H1 (cell line): Measurements from ENCODE around the gene KLHL34. TPM values are rescaled to one million over a fixed set of nuclear protein-coding genes. Genes with fewer than 3 reads are reported as not detected.

ENCODE experiments used
- CTCF ChIA-PET: fragments of 300-600 bp; sonication (Branson Sonifier 250); formaldehyde crosslinking; loops from one replicate; lab custom pipeline; 2021; ENCODE audit not compliant: partially characterized antibody; lab: Charles Lee
- POLR2A ChIA-PET: fragments of 300-600 bp; sonication (Branson Sonifier 250); formaldehyde crosslinking; loops from one replicate; lab custom pipeline; 2021; ENCODE audit warnings: inconsistent platforms; ENCODE audit not compliant: partially characterized antibody; lab: Charles Lee
- DNase-seq, 2 experiments: peaks; one replicate each; pipeline versions ENCODE4 v3.0.0 to v3.0.0-alpha.2; 2010 to 2022; ENCODE audit warnings: low spot score in 2 of 2, low read depth in 1 of 2, mixed read lengths in 1 of 2
- FAIRE-seq: peaks from 2 replicates; lab custom pipeline; 2011; peaks lifted over from hg19 to GRCh38; lab: Jason Lieb, UNC
- H2AFZ ChIP-seq: 2 replicates; pipeline ENCODE4 v1.8.1; 2012; ENCODE audit warnings: low read length, inconsistent platforms
- H2AK5ac ChIP-seq: 2 replicates; pipeline ENCODE4 v1.6.1; 2013; ENCODE audit warnings: low read depth, low read length
- H2BK120ac ChIP-seq: replicated peaks from 2 replicates; pipeline ENCODE3; 2013; ENCODE audit warnings: low read depth, low read length, inconsistent platforms
- H2BK12ac ChIP-seq: 2 replicates; pipeline ENCODE4 v1.6.1; 2013; ENCODE audit warnings: low read depth, low read length
- H2BK15ac ChIP-seq: 2 replicates; pipeline ENCODE4 v1.6.1; 2013; ENCODE audit warnings: low read length
- H2BK20ac ChIP-seq: 2 replicates; pipeline ENCODE4 v1.6.1; 2013; ENCODE audit warnings: low read length
- H2BK5ac ChIP-seq: 2 replicates; pipeline ENCODE4 v1.6.1; 2013; ENCODE audit warnings: low read depth, low read length
- H3K14ac ChIP-seq: 2 replicates; pipeline ENCODE4 v1.6.1; 2013; ENCODE audit warnings: inconsistent platforms; ENCODE audit not compliant: insufficient read length
- H3K18ac ChIP-seq: 2 replicates; pipeline ENCODE4 v1.6.1; 2013; ENCODE audit warnings: low read length; ENCODE audit errors: extremely low read depth
- H3K23ac ChIP-seq: 2 replicates; pipeline ENCODE4 v1.6.1; 2013; ENCODE audit warnings: inconsistent platforms; ENCODE audit not compliant: insufficient read length
- H3K23me2 ChIP-seq: 2 replicates; pipeline ENCODE4 v1.6.1; 2013; ENCODE audit warnings: low read depth, low read length
- H3K27ac ChIP-seq: 2 replicates; pipeline ENCODE4 v1.6.1; 2011; ENCODE audit warnings: low read depth, low read length, inconsistent platforms
- H3K27me3 ChIP-seq, 4 experiments: replicated peaks in 1 of 4; 1 replicate in 1 of 4; 2 replicates in 3 of 4; pipeline versions ENCODE4 v1.6.1 to v1.8.1; 2011 to 2013; ENCODE audit warnings: low read length in 3 of 4, mild to moderate bottlenecking in 3 of 4, inconsistent platforms in 2 of 4, mixed read lengths in 2 of 4, moderate library complexity in 1 of 4; ENCODE audit not compliant: control insufficient read depth in 3 of 4, insufficient read depth in 3 of 4; ENCODE audit errors: extremely low read depth in 1 of 4
- H3K36me3 ChIP-seq, 4 experiments: 2 replicates each; pipeline versions ENCODE4 v1.6.1 to v1.8.1; 2011 to 2013; ENCODE audit warnings: mild to moderate bottlenecking in 4 of 4, low read length in 3 of 4, moderate library complexity in 2 of 4, control low read depth in 1 of 4, inconsistent platforms in 1 of 4; ENCODE audit not compliant: insufficient read depth in 4 of 4, control insufficient read depth in 2 of 4
- H3K4ac ChIP-seq: replicated peaks from 2 replicates; pipeline ENCODE3; 2013; ENCODE audit warnings: low read length, low read depth, mixed read lengths, inconsistent platforms; ENCODE audit not compliant: insufficient read length
- H3K4me1 ChIP-seq, 4 experiments: replicated peaks in 1 of 4; 1 replicate in 1 of 4; 2 replicates in 3 of 4; pipeline versions ENCODE4 v1.6.1 to v1.8.1; 2011 to 2013; ENCODE audit warnings: low read length in 3 of 4, inconsistent platforms in 2 of 4, mixed read lengths in 1 of 4; ENCODE audit not compliant: insufficient read depth in 4 of 4, control insufficient read depth in 3 of 4
- H3K4me2 ChIP-seq, 2 experiments: 2 replicates each; pipeline versions ENCODE4 v1.6.1 to v1.8.1; 2011 to 2013; ENCODE audit warnings: low read depth in 2 of 2, low read length in 2 of 2, control low read depth in 1 of 2, inconsistent platforms in 1 of 2, mild to moderate bottlenecking in 1 of 2; ENCODE audit not compliant: insufficient read depth in 1 of 2
- H3K4me3 ChIP-seq, 4 experiments: fragments of 200-600, 300-600 bp in 1 of 4; sonication (generic), shearing (Covaris generic), sonication (Bioruptor Twin) in 1 of 4; 2 replicates each; pipeline versions ENCODE4 v1.5.1 to v1.8.1; 2011 to 2016; ENCODE audit warnings: low read length in 4 of 4, low read depth in 3 of 4, control low read depth in 2 of 4, inconsistent platforms in 2 of 4, mild to moderate bottlenecking in 2 of 4, mixed read lengths in 1 of 4, moderate library complexity in 1 of 4; ENCODE audit not compliant: insufficient read depth in 2 of 4; ENCODE audit errors: extremely low read depth in 1 of 4
- H3K56ac ChIP-seq: replicated peaks from 2 replicates; pipeline ENCODE3; 2013; ENCODE audit warnings: low read depth, mild to moderate bottlenecking, mixed read lengths, low read length, inconsistent platforms; ENCODE audit not compliant: insufficient read length
- H3K79me1 ChIP-seq: 2 replicates; pipeline ENCODE4 v1.6.1; 2013; ENCODE audit warnings: low read depth, low read length, control low read depth
- H3K79me2 ChIP-seq, 2 experiments: 2 replicates each; pipeline versions ENCODE4 v1.6.1 to v1.8.1; 2012 to 2013; ENCODE audit warnings: low read length in 2 of 2, mild to moderate bottlenecking in 2 of 2, inconsistent platforms in 1 of 2; ENCODE audit not compliant: insufficient read depth in 2 of 2, control insufficient read depth in 1 of 2
- H3K9ac ChIP-seq, 4 experiments: replicated peaks in 1 of 4; 1 replicate in 1 of 4; 2 replicates in 3 of 4; pipeline versions ENCODE4 v1.6.1 to v1.8.1; 2011 to 2013; ENCODE audit warnings: low read depth in 3 of 4, low read length in 3 of 4, control low read depth in 2 of 4, mild to moderate bottlenecking in 2 of 4, moderate library complexity in 2 of 4, inconsistent platforms in 1 of 4; ENCODE audit errors: extremely low read depth in 1 of 4
- H3K9me3 ChIP-seq, 2 experiments: 2 replicates each; pipeline versions ENCODE4 v1.6.1 to v1.8.1; 2012 to 2013; ENCODE audit warnings: mild to moderate bottlenecking in 2 of 2, moderate library complexity in 2 of 2, control low read depth in 1 of 2, inconsistent platforms in 1 of 2, low read depth in 1 of 2, low read length in 1 of 2, mixed read lengths in 1 of 2; ENCODE audit not compliant: insufficient read depth in 2 of 2
- H4K20me1 ChIP-seq, 2 experiments: replicated peaks in 1 of 2; 2 replicates each; pipeline versions ENCODE3 to v1.8.1; 2011 to 2013; ENCODE audit warnings: inconsistent platforms in 2 of 2, low read length in 2 of 2, mild to moderate bottlenecking in 1 of 2; ENCODE audit not compliant: insufficient read depth in 2 of 2, control insufficient read depth in 1 of 2
- H4K5ac ChIP-seq: 2 replicates; pipeline ENCODE4 v1.6.1; 2013; ENCODE audit warnings: low read length, low read depth, mixed read lengths, inconsistent platforms; ENCODE audit not compliant: insufficient read length
- H4K8ac ChIP-seq: 2 replicates; pipeline ENCODE4 v1.8.0; 2013; ENCODE audit warnings: mild to moderate bottlenecking, moderate library complexity, low read length, inconsistent platforms; ENCODE audit not compliant: insufficient read depth; ENCODE audit errors: extremely low read depth
- H4K91ac ChIP-seq: replicated peaks from 2 replicates; pipeline ENCODE3; 2013; ENCODE audit warnings: low read length, mixed read lengths, inconsistent platforms; ENCODE audit not compliant: insufficient read length
- CBX5 ChIP-seq: fragments of 300-800, 300-1000 bp; sonication (generic); IDR thresholded peaks from 2 replicates; pipeline ENCODE4 v1.7.1; 2016; ENCODE audit warnings: antibody characterized with exemption, low read length, low read depth
- CBX8 ChIP-seq: fragments of 300-800, 300-1000 bp; sonication (generic); IDR thresholded peaks from 2 replicates; pipeline ENCODE4 v1.7.1; 2016; ENCODE audit warnings: low read depth, low read length, borderline replicate concordance
- FOSL1 ChIP-seq: IDR thresholded peaks from 2 replicates; pipeline ENCODE4 v1.6.1; 2011; ENCODE audit warnings: mild to moderate bottlenecking, low read depth, low read length, moderate library complexity; ENCODE audit not compliant: insufficient read depth
- JUND ChIP-seq: IDR thresholded peaks from 2 replicates; pipeline ENCODE4 v1.6.1; 2011; ENCODE audit warnings: mild to moderate bottlenecking, improper control_type of control experiment, low read length
- KDM1A ChIP-seq: fragments of 200-600, 300-600 bp; sonication (generic); IDR thresholded peaks from 2 replicates; pipeline ENCODE4 v1.7.1; 2016; ENCODE audit warnings: mild to moderate bottlenecking, low read length, borderline replicate concordance
- NRF1 ChIP-seq: IDR thresholded peaks from 2 replicates; pipeline ENCODE4 v1.6.1; 2011; ENCODE audit warnings: mild to moderate bottlenecking, low read depth, low read length, improper control_type of control experiment
- RAD21 ChIP-seq, 2 experiments: IDR thresholded peaks in 1 of 2; conservative IDR thresholded peaks in 1 of 2; 2 replicates each; pipeline ENCODE4 v1.6.1; 2011; ENCODE audit warnings: low read depth in 2 of 2, low read length in 2 of 2, improper control_type of control experiment in 1 of 2, inconsistent platforms in 1 of 2, mild to moderate bottlenecking in 1 of 2, moderate library complexity in 1 of 2
- SIN3A ChIP-seq, 2 experiments: IDR thresholded peaks in 1 of 2; conservative IDR thresholded peaks in 1 of 2; 2 replicates each; pipeline ENCODE4 v1.6.1; 2011 to 2012; ENCODE audit warnings: low read length in 2 of 2, improper control_type of control experiment in 1 of 2, low read depth in 1 of 2, mild to moderate bottlenecking in 1 of 2
- TAF1 ChIP-seq: IDR thresholded peaks from 2 replicates; pipeline ENCODE4 v1.6.1; 2011; ENCODE audit warnings: mild to moderate bottlenecking, low read depth, low read length
- TBP ChIP-seq: IDR thresholded peaks from 2 replicates; pipeline ENCODE4 v1.6.1; 2011; ENCODE audit warnings: low read depth, low read length, improper control_type of control experiment
- TCF12 ChIP-seq: IDR thresholded peaks from 2 replicates; pipeline ENCODE4 v1.6.1; 2011; ENCODE audit warnings: low read depth, mild to moderate bottlenecking, low read length
- USF2 ChIP-seq: IDR thresholded peaks from 2 replicates; pipeline ENCODE4 v1.6.1; 2011; ENCODE audit warnings: low read length, improper control_type of control experiment
- YY1 ChIP-seq: IDR thresholded peaks from 2 replicates; pipeline ENCODE4 v1.6.1; 2011; ENCODE audit warnings: low read depth, mild to moderate bottlenecking, low read length
- polyA plus RNA-seq, 7 experiments: library from polyadenylated mRNA; depleted of rRNA in 3 of 7; stranded (reverse) in 5 of 7; unstranded in 2 of 7; fragments of >200 nt in 5 of 7; fragments of 200-250 nt in 2 of 7; gene quantifications; 1 replicate in 5 of 7; 2 replicates in 1 of 7; 4 replicates in 1 of 7; pipeline versions ENCODE4 v1.2.1 to v1.2.3, GENCODE V29; 2011 to 2013; ENCODE audit warnings: missing spikeins in 2 of 7, mixed read lengths in 2 of 7
- total RNA-seq: library from RNA; stranded (reverse); fragmentation: NEBNext Ultra II Directional; extraction: Animal tissue kit (Norgen Biotek cat#: 25700); gene quantifications from 2 replicates; pipeline ENCODE4 v1.2.1, GENCODE V29; 2021

Gene KLHL34
- total and polyA plus RNA-seq, 2 of the 8 experiments (the other 6 are each of a cell fraction or from before 2014, with no cell fraction given), result not detected

GRCh38 chrX:21623778-21624501 is 34.2 kb downstream of the KLHL34 start:
- Histone ChIP-seq H3K27ac (no peak overlapping the region), H4K91ac (no peak overlapping the region), H4K20me1 (no peaks in the 10 kb centered on the region), H3K4me1 (no peaks in the 10 kb centered on the region), H3K18ac (no peak overlapping the region), H2BK5ac (no peak overlapping the region), H3K14ac (no peak overlapping the region), H3K4me3 (no peak overlapping the region), H3K23ac (no peak overlapping the region), H3K4ac (no peak overlapping the region), H3K9me3 (no peaks in the 10 kb centered on the region; a peak in 1 of 4 replicates), H4K5ac (no peak overlapping the region), H3K79me2 (no peaks in the 10 kb centered on the region), H2AK5ac (no peak overlapping the region), H3K23me2 (no peaks in the 10 kb centered on the region), H2BK12ac (no peak overlapping the region), H3K36me3 (no peaks in the 10 kb centered on the region), H3K9ac (no peak overlapping the region), H3K4me2 (no peak overlapping the region), H3K79me1 (no peaks in the 10 kb centered on the region), H2AFZ (no peak overlapping the region), H2BK120ac (no peak overlapping the region), H3K27me3 (no peaks in the 10 kb centered on the region), H2BK20ac (no peak overlapping the region), H4K8ac (no peak overlapping the region), H2BK15ac (no peak overlapping the region), H3K56ac (no peak overlapping the region)
- POLR2A ChIA-PET, result no interaction called here
- CTCF ChIA-PET, result no interaction called here
- FAIRE-seq (no peak), DNase-seq (no peak)
- no peak for TF ChIP-seq TCF12
- no peak for TF ChIP-seq JUND
- no peak for TF ChIP-seq CBX8
- no peak for TF ChIP-seq USF2
- TF ChIP-seq RAD21 (IDR thresholded peaks at IDR 0.05 in 1 of 2, conservative IDR thresholded peaks at IDR 0.05 in 1 of 2; ENCODE audit: low read depth in 2 of 2, low read length in 2 of 2), result no peak
- TF ChIP-seq FOSL1, result no peak
- no peak for TF ChIP-seq KDM1A
- no peak for TF ChIP-seq TAF1
- TF ChIP-seq TBP, result no peak
- no peak for TF ChIP-seq CBX5
- TF ChIP-seq YY1, result no peak
- TF ChIP-seq NRF1, result no peak
- no peak for TF ChIP-seq SIN3A (conservative IDR thresholded peaks at IDR 0.05 in 1 of 2, IDR thresholded peaks at IDR 0.05 in 1 of 2; ENCODE audit: low read depth in 1 of 2, low read length in 2 of 2)
